ENCODE data around the gene SMIM31.

DNA sequence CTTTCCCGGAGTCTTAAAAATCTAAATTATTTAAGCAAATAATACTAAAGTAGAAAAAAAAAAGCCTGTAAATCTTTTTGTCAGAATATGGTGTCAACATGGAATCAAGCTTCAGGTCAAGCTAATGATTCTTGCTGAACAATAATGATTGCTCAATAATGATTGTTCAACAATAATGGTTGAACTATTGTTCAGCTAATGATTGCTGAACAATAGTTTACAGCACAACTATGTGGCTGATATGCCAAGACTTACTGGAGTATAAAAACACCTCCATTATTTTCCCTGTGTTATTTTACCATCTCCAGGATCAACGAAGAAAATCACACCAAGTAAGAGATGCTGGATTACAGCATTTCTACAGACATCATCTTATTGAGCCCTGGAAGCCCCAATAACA lies 35.1 kb upstream of the SMIM31 start:
- TF ChIP-seq, protein P1, sequence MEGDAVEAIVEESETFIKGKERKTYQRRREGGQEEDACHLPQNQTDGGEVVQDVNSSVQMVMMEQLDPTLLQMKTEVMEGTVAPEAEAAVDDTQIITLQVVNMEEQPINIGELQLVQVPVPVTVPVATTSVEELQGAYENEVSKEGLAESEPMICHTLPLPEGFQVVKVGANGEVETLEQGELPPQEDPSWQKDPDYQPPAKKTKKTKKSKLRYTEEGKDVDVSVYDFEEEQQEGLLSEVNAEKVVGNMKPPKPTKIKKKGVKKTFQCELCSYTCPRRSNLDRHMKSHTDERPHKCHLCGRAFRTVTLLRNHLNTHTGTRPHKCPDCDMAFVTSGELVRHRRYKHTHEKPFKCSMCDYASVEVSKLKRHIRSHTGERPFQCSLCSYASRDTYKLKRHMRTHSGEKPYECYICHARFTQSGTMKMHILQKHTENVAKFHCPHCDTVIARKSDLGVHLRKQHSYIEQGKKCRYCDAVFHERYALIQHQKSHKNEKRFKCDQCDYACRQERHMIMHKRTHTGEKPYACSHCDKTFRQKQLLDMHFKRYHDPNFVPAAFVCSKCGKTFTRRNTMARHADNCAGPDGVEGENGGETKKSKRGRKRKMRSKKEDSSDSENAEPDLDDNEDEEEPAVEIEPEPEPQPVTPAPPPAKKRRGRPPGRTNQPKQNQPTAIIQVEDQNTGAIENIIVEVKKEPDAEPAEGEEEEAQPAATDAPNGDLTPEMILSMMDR (IDR thresholded peaks at IDR 0.05) = no peak
- TF ChIP-seq POLR2A (IDR thresholded peaks at IDR 0.05) = no peak
